Endodermal cell (in vitro differentiated cells): ENCODE measurements around the gene NAA38. TPM values are rescaled to one million over a fixed set of nuclear protein-coding genes. Genes with fewer than 3 reads are reported as not detected.

Source experiments
- DNase-seq: peaks from one replicate; pipeline ENCODE4 v3.0.0-alpha.2; 2017
- H3K27ac ChIP-seq: 2 replicates; pipeline ENCODE4 v1.5.1; 2013; ENCODE audit warnings: mild to moderate bottlenecking, low read depth, low read length, moderate library complexity
- H3K27me3 ChIP-seq: 2 replicates; pipeline ENCODE4 v1.6.1; 2013; ENCODE audit warnings: mild to moderate bottlenecking, low read length, moderate library complexity; ENCODE audit not compliant: insufficient read depth, control insufficient read depth, poor library complexity, severe bottlenecking
- H3K36me3 ChIP-seq: 2 replicates; pipeline ENCODE4 v1.7.0; 2013; ENCODE audit warnings: mild to moderate bottlenecking, low read length, moderate library complexity; ENCODE audit not compliant: control insufficient read depth, insufficient read depth
- H3K4me1 ChIP-seq: one replicate; pipeline ENCODE4 v1.7.0; 2013; ENCODE audit warnings: low read length; ENCODE audit not compliant: control insufficient read depth, insufficient read depth
- H3K4me3 ChIP-seq: 2 replicates; pipeline ENCODE4 v1.5.1; 2013; ENCODE audit warnings: mild to moderate bottlenecking, low read length, moderate library complexity
- H3K9ac ChIP-seq: 2 replicates; pipeline ENCODE4 v1.6.1; 2013; ENCODE audit warnings: mild to moderate bottlenecking, low read length, moderate library complexity; ENCODE audit not compliant: poor library complexity, severe bottlenecking; ENCODE audit errors: extremely low read depth
- H3K9me3 ChIP-seq: 2 replicates; pipeline ENCODE4 v1.6.1; 2013; ENCODE audit warnings: mild to moderate bottlenecking, low read length, moderate library complexity; ENCODE audit not compliant: control insufficient read depth
- H3K27ac Mint-ChIP-seq: 2 replicates; pipeline ENCODE4 v1.8.0; 2020; ENCODE audit warnings: mixed read lengths
- H3K27me3 Mint-ChIP-seq: 2 replicates; pipeline ENCODE4 v1.8.0; 2021; ENCODE audit warnings: mild to moderate bottlenecking, mixed read lengths; ENCODE audit not compliant: insufficient read depth
- H3K36me3 Mint-ChIP-seq: 2 replicates; pipeline ENCODE4 v1.8.0; 2020; ENCODE audit warnings: low read depth, mixed read lengths
- H3K4me1 Mint-ChIP-seq: 2 replicates; pipeline ENCODE4 v1.8.0; 2020; ENCODE audit warnings: mixed read lengths
- H3K4me3 Mint-ChIP-seq: 2 replicates; pipeline ENCODE4 v1.8.0; 2020; ENCODE audit warnings: mild to moderate bottlenecking, moderate library complexity, mixed read lengths
- H3K9me3 Mint-ChIP-seq: 2 replicates; pipeline ENCODE4 v1.8.0; 2020; ENCODE audit warnings: mild to moderate bottlenecking, mixed read lengths
- WGBS, 2 experiments: methylation state at CpG; one replicate each; pipeline versions ENCODE4 v1.1.5 to v1.1.7; 2013; ENCODE audit warnings: missing lambda C conversion rate in 2 of 2, mixed read lengths in 1 of 2; ENCODE audit not compliant: insufficient coverage in 1 of 2, insufficient read length in 1 of 2; 5-methylcytosine and 5-hydroxymethylcytosine counted together
- total RNA-seq, 2 donors: library from RNA; stranded (reverse); fragmentation: NEBNext Ultra II Directional in 1 of 2; extraction: Animal tissue kit (Norgen Biotek cat#: 25700) in 1 of 2; gene quantifications; 2 replicates in 1 of 2; 3 replicates in 1 of 2; pipeline ENCODE4 v1.2.1, GENCODE V29; 2021
- TF ChIP-seq, protein P1 (sequence below): fragments of 200-600 bp; sonication (generic); conservative IDR thresholded peaks from 2 replicates; pipeline ENCODE4 v1.5.0; 2021; ENCODE audit warnings: antibody characterized with exemption, mild to moderate bottlenecking

The NAA38 gene
- total RNA-seq, 2 donors from 2014 or later = 38.9 to 44.8 TPM

DNA sequence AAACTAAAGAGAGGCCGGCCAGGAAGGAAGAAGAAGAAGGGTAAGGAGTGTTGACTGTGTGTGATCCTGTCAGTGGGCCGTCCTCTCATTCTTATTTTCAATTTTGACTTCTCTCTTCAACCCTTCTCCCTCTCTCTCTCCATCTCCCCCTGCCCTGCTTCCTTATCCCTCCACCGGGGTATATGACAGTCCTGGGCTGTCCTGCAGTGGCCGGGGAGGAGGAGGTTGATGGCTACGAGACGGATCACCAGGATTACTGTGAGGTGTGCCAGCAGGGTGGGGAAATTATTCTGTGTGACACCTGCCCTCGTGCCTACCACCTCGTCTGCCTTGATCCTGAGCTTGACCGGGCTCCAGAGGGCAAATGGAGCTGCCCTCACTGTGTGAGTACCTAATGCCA lies 36.9 kb upstream of the NAA38 start:
- Histone ChIP-seq H3K27me3 (no peaks in the 10 kb centered on the region), H3K9ac (no peak overlapping the region), H3K9me3 (no peaks in the 10 kb centered on the region), H3K4me3 (no peak overlapping the region), H3K27ac (no peak overlapping the region), H3K36me3 (peaks cover 56% of the 10 kb centered on the region), H3K4me1 (peaks cover 6% of the 10 kb centered on the region)
- H3K27ac Mint-ChIP-seq = no peak overlapping the region
- no peaks in the 10 kb centered on the region for H3K27me3 Mint-ChIP-seq
- WGBS, 2 experiments = 95 to 98% methylated on average over 5 to 7 of the region's 9 CpGs
- no peak overlapping the region for H3K4me3 Mint-ChIP-seq
- DNase-seq = peak; percentile 22
- TF ChIP-seq, protein P1, sequence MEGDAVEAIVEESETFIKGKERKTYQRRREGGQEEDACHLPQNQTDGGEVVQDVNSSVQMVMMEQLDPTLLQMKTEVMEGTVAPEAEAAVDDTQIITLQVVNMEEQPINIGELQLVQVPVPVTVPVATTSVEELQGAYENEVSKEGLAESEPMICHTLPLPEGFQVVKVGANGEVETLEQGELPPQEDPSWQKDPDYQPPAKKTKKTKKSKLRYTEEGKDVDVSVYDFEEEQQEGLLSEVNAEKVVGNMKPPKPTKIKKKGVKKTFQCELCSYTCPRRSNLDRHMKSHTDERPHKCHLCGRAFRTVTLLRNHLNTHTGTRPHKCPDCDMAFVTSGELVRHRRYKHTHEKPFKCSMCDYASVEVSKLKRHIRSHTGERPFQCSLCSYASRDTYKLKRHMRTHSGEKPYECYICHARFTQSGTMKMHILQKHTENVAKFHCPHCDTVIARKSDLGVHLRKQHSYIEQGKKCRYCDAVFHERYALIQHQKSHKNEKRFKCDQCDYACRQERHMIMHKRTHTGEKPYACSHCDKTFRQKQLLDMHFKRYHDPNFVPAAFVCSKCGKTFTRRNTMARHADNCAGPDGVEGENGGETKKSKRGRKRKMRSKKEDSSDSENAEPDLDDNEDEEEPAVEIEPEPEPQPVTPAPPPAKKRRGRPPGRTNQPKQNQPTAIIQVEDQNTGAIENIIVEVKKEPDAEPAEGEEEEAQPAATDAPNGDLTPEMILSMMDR = no peak
- H3K9me3 Mint-ChIP-seq = no peaks in the 10 kb centered on the region
- H3K4me1 Mint-ChIP-seq = peaks cover 6% of the 10 kb centered on the region
- H3K36me3 Mint-ChIP-seq = peaks cover 68% of the 10 kb centered on the region

DNA sequence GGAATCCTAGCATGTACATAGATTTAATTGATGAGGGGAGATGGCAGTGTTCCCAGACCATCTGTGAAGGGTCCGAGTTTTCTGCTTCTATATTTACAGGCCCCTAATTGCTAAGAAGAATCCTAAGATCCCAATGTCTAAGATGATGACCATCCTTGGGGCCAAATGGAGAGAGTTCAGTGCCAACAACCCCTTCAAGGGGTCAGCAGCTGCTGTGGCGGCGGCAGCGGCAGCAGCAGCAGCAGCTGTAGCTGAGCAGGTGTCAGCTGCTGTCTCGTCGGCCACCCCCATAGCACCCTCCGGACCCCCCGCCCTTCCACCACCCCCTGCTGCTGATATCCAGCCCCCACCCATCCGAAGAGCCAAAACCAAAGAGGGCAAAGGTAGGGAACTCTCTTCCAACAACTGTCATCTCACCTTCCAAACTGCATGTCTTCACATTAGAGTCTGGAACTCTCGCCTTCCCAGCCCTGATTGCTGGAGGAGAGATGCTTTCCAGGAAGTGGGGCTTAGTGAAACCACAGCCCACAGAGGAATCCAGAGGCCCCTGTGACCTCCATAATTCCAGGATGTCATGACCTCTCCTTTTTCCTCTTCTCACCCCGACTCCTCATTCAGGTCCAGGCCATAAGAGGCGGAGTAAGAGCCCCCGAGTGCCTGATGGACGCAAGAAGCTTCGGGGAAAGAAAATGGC lies 36.0 kb upstream of the NAA38 start:
- 94 to 100% methylated on average over 5 to 13 of the region's 15 CpGs for WGBS, 2 experiments
- Histone ChIP-seq H3K9me3 (no peaks in the 10 kb centered on the region), H3K4me1 (peaks cover 10% of the 10 kb centered on the region), H3K4me3 (no peak overlapping the region), H3K36me3 (peaks cover 48% of the 10 kb centered on the region), H3K9ac (no peak overlapping the region), H3K27me3 (no peaks in the 10 kb centered on the region), H3K27ac (no peak overlapping the region)
- TF ChIP-seq, protein P1 = no peak
- Mint-ChIP-seq H3K36me3 (peaks cover 60% of the 10 kb centered on the region), H3K4me1 (peaks cover 4% of the 10 kb centered on the region), H3K4me3 (no peak overlapping the region), H3K9me3 (no peaks in the 10 kb centered on the region), H3K27me3 (no peaks in the 10 kb centered on the region), H3K27ac (no peak overlapping the region)
- DNase-seq = peak; percentile 13

DNA sequence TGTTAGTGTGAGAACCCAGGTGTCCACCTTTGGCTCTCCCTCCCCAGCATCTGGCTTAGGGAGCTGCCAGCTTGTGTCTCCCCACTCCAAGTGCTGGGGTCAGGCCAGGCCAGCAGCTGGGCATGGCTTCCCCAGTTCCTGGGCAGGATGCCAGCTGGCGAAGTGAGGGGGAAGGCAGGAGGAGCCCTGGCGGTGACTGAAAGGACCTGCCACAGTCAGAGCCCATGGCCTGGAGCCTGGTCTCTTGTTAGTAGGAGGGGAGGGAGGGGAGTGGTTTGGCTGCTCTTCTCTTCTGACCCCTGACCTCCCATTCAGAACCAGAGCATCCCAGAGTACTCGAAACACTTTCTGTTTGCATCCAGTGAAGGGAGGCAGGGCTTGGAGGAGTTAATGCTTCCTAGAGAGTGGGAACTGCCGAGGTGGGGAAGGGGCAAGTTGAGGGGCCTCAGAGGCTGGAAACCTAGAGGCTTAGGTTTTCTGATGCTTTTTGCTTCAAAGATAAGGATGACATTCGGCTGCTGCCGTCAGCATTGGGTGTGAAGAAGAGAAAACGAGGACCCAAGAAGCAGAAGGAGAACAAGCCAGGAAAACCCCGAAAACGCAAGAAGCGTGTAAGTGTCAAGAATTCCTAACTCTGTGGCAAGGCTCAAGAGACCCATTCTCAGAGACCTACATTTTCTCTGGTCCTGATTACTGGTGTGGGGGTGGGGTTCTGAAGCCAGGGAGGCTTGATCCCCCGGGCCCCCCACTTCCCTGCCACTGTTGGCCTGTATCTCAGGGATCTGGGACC lies 32.0 kb upstream of the NAA38 start:
- H3K9me3 Mint-ChIP-seq = no peaks in the 10 kb centered on the region
- 87 to 92% methylated on average over 4 to 11 of the region's 11 CpGs for WGBS, 2 experiments

More for the DNA sequence above, 32.0 kb upstream of the NAA38 start:
- Mint-ChIP-seq H3K4me1 (peaks cover 4% of the 10 kb centered on the region), H3K27ac (no peak overlapping the region), H3K36me3 (peaks cover 27% of the 10 kb centered on the region), H3K4me3 (no peak overlapping the region), H3K27me3 (peaks cover 8% of the 10 kb centered on the region)
- no peaks in the 10 kb centered on the region for H3K9me3 ChIP-seq
- no peak overlapping the region for H3K9ac ChIP-seq
- no peak overlapping the region for H3K27ac ChIP-seq
- peaks cover 9% of the 10 kb centered on the region for H3K4me1 ChIP-seq
- no peak overlapping the region for H3K4me3 ChIP-seq
- H3K27me3 ChIP-seq = no peaks in the 10 kb centered on the region
- peak; percentile 83 for DNase-seq
- peaks cover 24% of the 10 kb centered on the region for H3K36me3 ChIP-seq
- TF ChIP-seq, protein P1 = peak; percentile 46
